D341Med (cell line): ENCODE data around the gene DAPP1.
"Not testable (repeated sequence)": the region's sequence is repeated elsewhere in the genome, so short reads cannot be mapped to it uniquely, and the experiment has no call there.

ENCODE experiments used
- DNase-seq: peaks from one replicate; pipeline ENCODE4 v3.0.0; 2012; ENCODE audit warnings: low spot score

DAPP1 gene, protein sequence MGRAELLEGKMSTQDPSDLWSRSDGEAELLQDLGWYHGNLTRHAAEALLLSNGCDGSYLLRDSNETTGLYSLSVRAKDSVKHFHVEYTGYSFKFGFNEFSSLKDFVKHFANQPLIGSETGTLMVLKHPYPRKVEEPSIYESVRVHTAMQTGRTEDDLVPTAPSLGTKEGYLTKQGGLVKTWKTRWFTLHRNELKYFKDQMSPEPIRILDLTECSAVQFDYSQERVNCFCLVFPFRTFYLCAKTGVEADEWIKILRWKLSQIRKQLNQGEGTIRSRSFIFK

GRCh38 chr4:99816545-99817308, at the start of gene DAPP1:
DAPP1 (plus strand) TSS chr4:99816827; CDS start chr4:99816914, 87 bp downstream.
- no peak for DNase-seq

GRCh38 chr4:99770842-99771241, 45.8 kb upstream of the DAPP1 start:
- not testable (repeated sequence) for DNase-seq

- no peak for DNase-seq
Observed at GRCh38 chr4:99783940-99784339, 32.7 kb upstream of the DAPP1 start.

DNA sequence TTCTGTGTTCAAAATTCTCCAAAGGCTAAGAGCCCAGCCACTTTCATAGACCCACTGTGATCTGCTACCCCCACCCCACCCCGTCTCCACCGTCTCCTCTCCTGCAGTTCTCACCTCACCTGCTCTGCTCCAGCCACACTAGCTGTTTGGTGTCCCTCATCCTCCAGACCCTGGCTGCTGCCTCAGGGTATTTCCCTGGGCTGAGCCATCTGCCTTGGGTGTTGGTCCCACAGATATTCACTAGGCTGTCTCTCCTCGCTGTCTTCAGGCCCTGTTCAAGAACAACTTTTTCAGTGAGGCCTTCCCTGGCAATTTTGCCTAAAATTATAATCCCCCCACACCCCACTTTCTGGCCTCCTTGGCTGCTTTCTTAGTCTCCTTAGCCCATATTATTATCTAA, 31.8 kb upstream of the DAPP1 start:
- no peak for DNase-seq

DNA sequence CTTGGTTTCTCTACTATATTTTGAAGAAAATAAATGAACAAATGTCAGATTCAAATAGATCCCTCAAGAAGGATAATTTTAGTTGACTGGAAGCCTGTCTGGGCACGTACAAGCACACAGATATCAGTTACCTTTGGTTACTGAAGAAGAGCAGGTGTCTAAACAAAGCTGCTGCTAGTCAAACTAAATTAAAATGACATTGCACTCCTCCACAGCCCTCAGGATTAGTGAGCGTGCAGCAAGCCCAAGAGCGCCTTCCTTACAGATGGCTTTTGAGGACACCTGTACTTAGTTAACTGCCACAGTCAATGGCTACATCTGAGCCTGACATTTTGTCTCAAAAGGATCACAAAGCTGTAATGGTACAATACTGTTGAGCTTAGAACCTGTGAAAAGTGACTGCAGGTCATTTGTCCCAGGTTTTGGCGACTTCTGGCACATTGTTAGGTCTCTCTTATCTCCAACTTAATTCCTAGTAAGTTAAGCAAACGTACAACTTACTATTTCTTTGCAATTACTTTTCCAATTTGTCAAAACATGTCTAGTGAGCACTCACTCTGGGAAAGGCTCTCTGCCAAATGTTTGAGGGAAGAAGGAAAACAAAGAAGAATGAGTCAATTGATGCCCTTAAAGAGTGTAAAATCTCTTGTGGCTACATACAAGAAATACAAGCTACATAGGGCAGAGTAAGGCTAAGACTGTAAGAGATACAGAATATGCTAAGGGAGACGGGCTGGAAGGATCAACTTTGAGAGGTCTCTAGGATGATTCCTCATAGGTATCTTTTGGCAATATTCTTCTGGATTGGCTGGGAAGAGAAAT, 25.6 kb upstream of the DAPP1 start:
- no peak for DNase-seq

- no peak for DNase-seq
Observed at GRCh38 chr4:99800332-99801004, 16.2 kb upstream of the DAPP1 start.

GRCh38 chr4:99801005-99801699, 15.5 kb upstream of the DAPP1 start:
- DNase-seq = no peak

GRCh38 chr4:99803566-99804101, 13.0 kb upstream of the DAPP1 start:
- DNase-seq = no peak

DNA sequence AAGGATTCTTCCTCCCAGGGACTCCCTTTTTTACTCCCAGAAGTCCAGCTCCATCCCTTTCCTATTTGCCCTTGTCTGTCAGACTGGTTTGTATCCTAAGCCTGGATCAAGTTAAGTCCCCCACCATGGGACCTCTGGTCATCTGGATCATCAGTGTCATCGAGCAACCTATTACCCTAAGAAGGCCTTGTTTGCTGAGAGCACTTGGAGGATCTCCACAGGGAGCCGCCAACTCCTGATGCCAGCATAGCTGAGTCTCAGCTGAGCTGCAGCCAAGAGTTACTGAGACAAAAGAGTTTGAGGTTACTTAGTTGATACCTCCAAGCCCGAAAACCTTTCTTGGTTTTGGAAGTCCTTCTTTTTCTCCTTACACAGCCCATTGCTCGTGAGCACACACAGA, 10.1 kb upstream of the DAPP1 start:
- DNase-seq = no peak

- DNase-seq = no peak
Observed at GRCh38 chr4:99807666-99808065, 9.0 kb upstream of the DAPP1 start.

DNA sequence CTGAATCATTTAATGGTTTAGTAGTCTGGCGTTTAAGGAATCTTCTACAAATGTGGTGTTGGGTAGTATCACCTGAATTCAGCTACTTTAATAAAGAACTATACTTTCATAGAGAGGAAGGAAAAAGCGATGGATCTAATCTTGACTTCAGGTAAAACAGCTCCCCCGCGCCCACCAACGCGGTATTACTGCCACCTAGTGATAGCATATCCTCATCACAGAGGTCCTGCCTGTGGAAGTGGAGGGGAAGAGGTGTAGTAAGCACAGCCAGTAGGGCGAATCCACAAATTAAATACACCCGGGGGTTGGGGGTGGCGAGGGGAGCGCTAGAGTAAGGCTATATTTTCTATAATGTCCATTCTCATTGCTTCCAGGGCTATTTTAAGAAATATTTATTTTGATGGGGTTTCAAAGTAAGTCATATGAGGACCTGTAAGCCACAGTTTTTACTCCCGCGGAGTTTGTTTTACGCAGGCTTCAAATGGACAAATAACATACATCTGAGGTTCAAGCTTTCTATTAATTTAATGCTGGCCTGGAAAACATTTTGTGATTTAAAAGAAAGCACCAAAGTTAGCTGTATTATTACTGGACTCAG, 8.3 kb upstream of the DAPP1 start:
- DNase-seq = peak; percentile 80

- no peak for DNase-seq
Observed at GRCh38 chr4:99809326-99809725, 7.3 kb upstream of the DAPP1 start.

- no peak for DNase-seq
Observed at GRCh38 chr4:99810536-99810935, 6.1 kb upstream of the DAPP1 start.

GRCh38 chr4:99811117-99811516, 5.5 kb upstream of the DAPP1 start:
- DNase-seq = no peak

GRCh38 chr4:99811850-99812249, 4.8 kb upstream of the DAPP1 start:
- peak; percentile 55 for DNase-seq

- DNase-seq = no peak
Observed at GRCh38 chr4:99815597-99816011, 1.0 kb upstream of the DAPP1 start.

- no peak for DNase-seq
Observed at GRCh38 chr4:99817309-99817890, 773 bp downstream of the DAPP1 start.

- DNase-seq = no peak
Observed at GRCh38 chr4:99818661-99819060, 2.0 kb downstream of the DAPP1 start.

GRCh38 chr4:99821918-99822503, 5.4 kb downstream of the DAPP1 start:
- no peak for DNase-seq

DNA sequence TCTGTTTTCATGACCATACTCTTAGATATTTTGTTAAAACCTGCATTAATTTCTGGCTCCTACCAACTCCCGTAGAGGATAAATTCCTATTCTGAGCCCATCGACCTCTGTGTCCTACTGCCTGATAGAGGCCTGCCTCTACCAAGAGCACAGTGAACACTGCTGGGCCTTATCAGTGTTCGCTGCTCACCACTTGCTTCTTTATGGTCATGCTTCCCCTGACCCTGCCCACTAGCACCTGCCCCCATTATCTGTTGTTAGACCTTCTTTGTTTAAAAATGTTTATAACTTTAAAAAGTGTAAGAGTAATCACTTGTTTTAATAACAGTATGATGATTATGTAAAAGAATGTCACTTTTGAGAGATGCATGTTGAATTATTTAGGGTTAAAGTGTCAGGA, 6.1 kb downstream of the DAPP1 start:
- DNase-seq = no peak
